HG03060 (cell line): ENCODE measurements around the gene DCLRE1C.
"Not testable (repeated sequence)": the region's sequence is repeated elsewhere in the genome, so short reads cannot be mapped to it uniquely, and the experiment has no call there.

ENCODE experiments used
- ATAC-seq: cut with Tn5 transposase; IDR thresholded peaks from one replicate; pipeline ENCODE4 v1.9.1; 2021; ENCODE audit warnings: low read depth, moderate number of reproducible peaks; ENCODE audit not compliant: unreplicated experiment

DCLRE1C gene

GRCh38 chr10:14954001-14954770 lies at the start of gene DCLRE1C:
Gene DCLRE1C, minus strand, starts transcription at chr10:14954096. Its CDS starts 86 bp downstream, at chr10:14954010.
- ATAC-seq: peak; percentile 64

DNA sequence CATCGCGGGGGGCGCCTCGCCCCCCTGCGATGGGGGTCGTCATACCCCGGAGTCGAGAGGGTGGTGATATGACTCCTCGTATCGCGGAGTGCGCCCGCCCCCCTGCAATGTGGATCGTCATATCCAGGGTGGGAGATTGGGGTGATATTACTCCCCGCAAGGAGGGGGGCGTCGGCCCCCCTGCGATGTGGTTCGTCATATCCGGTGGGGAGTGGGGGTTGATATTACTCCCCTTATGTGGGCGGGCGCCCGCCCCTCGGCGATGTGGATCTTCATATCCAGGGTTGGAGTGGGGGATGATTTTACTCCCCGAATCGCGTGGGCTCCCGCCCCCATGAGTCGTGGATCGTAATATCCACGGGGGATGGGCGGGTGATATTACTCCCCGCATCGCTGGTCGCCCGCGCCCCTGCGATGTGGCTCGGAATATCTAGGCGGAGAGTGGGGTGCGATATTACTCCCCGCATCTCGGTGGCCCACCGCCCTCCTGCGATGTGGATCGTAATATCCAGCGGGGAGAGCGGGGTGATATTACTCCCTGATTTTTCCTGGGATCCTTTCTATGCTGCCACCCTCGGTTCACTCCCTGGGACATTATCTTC lies 42.2 kb upstream of the DCLRE1C start:
- no peak for ATAC-seq

DNA sequence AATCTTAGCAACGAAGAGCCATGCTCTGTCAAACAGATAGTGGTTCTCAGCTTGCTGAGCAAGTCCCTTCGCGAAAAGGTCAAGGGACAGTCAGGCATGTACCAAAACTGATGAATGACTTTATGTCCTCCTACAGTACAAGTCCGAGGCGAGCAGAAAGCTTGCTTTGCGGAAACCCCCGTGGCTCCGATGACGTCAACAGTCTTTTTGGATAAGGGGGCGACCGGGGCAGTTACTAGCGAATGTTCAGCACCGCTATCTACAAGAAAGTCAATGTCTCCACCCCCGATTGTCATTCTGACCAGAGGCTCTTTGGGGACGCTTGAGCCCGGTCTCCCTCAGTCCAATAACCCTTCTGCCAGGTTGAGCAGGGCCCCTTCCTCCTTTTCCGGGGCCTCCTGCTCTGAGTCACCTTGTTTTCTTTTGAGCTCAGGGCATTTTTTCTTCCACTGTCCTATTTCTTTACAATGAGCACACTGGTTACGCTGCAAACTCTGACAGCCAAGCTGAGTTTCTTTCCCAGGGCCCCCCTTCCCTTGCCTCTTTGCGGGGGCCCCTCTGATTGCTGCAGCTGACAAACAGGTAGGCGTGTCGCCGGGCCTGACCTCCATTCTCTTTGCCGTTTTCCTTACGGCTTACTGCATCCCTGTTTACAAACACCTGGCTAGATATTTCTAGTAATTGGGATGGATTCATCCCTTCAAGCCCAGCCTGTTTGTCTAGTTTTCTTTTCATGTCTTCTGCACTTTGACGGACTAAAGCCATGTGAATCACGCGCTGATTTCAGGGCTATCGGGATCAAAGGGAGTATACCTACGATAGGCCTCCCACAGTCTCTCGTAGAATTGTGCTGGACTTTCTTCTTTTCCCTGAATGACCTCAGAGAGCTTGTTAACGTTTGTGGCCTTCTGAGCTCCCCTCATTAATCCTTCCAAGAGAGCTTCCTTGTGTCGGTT lies 39.9 kb upstream of the DCLRE1C start:
- not testable (repeated sequence) for ATAC-seq

- ATAC-seq: not testable (repeated sequence)
These were observed 38.4 kb upstream of the DCLRE1C start for GRCh38 chr10:14992336-14992735.

GRCh38 chr10:14991035-14991749 lies 37.3 kb upstream of the DCLRE1C start:
- ATAC-seq: not testable (repeated sequence)

- ATAC-seq: not testable (repeated sequence)
These were observed 35.7 kb upstream of the DCLRE1C start for GRCh38 chr10:14989552-14989951.

- ATAC-seq: no peak
These were observed 28.8 kb upstream of the DCLRE1C start for GRCh38 chr10:14982744-14983143.

DNA sequence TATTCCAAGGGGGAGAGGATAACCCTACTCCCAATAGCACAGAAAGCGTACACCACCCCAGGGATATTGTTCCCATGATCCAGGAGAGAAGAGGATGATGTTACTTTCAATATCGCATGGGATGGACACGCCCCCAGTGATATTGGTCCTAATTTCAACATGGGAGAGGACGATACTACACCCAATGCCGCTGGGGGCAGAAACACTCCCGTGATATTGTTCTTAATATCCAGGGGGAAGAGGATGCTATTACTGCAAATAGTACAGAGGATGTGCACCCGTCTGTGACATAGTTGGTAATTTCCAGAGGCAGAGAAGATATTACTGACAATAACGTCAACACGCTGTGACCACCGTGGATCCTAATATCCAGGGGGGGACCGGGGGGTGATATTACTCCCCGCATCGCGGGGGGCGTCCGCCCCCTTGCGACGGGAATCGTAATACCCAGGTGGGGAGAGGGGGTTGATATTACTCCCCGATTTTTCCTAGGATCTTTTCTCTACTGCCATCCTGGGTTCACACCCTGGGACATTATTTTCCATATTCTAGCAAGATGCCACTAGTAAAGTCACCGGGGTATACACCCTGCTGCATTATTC lies 21.9 kb upstream of the DCLRE1C start:
- ATAC-seq: no peak

DNA sequence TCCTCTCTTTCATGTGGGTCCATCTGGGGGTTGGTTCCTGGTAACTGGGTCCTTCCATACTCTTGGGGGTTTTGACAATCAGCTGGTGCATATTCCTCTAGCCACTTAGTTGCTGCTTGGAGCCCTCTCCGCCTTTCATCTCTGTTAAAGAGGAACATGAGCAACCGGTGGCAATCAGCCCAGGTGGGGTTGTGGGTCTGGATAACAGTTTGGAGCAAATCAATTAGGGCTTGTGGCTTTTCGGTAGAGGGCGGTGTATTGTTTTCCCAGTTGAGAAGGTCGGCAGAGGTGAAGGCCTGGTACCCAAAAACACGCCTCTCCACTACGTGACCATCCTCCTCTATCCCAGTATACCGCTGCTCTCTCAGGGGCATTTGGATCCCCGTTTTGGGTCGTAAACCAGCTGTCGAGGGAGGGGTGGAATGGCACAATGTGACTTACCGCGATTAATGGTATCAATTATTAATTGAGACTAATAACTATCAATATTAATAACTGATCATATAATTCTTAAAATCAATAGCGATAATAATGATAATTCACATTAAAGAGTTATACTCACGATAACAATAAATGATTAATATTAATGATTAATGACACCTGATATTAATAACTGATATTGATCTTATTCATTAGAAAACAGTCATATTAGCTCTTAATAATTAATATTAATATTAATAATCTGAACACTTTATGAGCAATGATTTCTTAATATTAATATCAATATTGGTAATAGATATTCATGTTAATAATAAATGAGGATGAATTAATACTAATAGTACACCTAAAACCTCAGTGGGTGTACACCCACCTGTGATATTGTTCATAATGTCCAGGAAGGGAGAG lies 20.5 kb upstream of the DCLRE1C start:
- not testable (repeated sequence) for ATAC-seq

- no peak for ATAC-seq
These were observed 18.1 kb upstream of the DCLRE1C start for GRCh38 chr10:14971867-14972448.

- no peak for ATAC-seq
These were observed 14.0 kb upstream of the DCLRE1C start for GRCh38 chr10:14967897-14968296.

- peak; percentile 47 for ATAC-seq
These were observed 5.5 kb upstream of the DCLRE1C start, which contains the start of gene MEIG1 for GRCh38 chr10:14959221-14960057. Gene MEIG1, plus strand, starts transcription at chr10:14959388. Its CDS starts 7,081 bp downstream, at chr10:14966469.

- no peak for ATAC-seq
These were observed 5.0 kb upstream of the DCLRE1C start for GRCh38 chr10:14958872-14959220.

DNA sequence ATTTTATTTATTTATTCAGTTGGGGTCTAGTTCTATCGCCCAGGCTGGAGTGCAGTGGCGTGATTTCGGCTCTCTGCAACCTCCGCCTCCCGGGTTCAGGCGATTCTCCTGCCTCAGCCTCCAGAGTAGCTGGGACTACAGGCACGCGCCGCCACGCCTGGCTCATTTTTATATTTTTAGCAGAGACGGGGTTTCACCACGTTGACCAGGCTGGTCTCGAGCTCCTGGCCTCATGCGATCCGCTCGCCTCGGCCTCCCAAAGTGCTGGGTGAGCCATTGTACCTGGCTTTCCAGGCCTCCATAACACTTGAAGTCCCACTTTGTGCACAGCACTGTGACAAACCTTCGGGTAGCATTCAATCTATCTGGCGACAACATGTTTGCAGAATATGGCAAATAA lies 1.0 kb upstream of the DCLRE1C start:
- ATAC-seq: no peak

DNA sequence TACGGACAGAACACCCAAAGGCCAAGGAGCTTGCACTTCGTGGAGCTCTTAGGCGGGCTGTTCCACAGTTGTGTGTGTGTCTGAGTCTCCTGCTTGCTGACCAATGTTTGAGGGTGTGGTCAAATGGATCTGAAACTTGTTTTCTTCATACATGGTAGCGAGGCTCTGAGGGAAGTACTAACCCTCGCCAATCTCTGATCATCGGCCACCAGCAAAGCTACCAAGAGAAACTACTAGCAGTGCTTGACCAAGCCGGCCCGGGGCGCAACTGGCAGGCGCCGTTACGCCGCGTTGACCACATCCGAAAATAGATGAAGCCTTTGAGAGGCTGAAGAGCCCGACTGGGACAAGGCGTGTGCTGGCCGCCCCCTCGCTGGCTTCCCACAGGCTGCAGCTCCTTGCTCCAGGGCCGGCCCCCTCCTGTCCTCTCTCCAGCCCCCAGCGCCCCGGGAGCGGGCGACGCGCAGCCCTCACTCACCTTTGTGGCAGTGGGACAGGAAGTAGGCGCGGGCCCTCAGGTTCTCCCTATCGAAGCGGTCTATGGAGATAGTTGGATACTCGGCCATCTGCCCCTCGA lies 384 bp downstream of the DCLRE1C start:
- ATAC-seq: no peak

DNA sequence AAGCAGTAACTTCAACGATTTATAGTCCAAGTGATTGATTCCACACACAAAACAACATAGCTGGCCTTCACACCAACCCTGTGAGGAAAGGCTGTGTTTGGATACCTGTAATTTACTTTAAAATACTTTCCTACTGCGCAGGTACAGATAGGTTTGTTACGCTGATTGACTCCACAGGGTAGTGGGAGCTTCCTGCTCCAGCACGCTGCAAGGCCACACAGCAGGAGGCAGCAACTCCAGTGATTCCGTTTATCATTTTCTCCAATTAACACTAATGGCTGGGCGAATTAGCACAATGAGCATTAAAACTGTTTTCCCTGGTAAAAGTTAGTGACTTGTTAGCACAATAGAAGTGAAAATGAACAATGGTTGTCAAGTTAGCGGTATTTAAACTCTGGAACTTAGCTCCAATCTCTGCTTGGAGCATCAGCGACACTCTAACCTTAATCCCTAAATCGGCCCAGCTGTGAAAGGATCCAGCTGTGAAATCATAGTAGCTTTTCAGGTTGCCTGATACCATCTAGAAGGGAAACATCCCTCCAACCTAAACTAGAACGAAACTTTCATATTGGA lies 959 bp downstream of the DCLRE1C start:
- ATAC-seq: no peak

DNA sequence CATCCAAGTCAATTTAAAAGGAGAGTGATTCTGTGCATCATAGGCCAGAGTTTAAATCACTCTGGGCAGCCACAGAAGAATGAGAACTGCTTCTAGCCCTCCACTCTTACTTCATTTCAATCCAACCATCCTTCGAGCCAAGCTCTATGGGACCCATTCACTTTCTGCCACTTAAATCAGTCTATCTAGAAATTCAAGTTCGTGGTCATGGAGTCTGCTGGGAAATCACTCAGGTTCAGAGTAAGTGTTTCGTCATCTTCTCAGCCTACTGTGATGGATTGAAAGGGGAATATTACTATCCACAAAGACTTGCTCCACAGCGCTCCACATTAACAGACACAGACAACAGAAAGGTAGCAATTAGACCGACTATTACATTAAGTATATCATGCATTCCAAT lies 4.6 kb downstream of the DCLRE1C start:
- ATAC-seq: no peak
